K562 (cell line): ENCODE results near the gene NTRK3. TPM values are rescaled to one million over a fixed set of nuclear protein-coding genes. Genes with fewer than 3 reads are reported as not detected.

Experiments used
- CBX5 ChIP-seq: IDR thresholded peaks from 2 replicates; pipeline ENCODE4 v1.6.1; 2014; ENCODE audit warnings: low read depth, borderline replicate concordance
- ETV6 ChIP-seq, 3 experiments: fragments of 150-350 bp in 1 of 3; sonication (generic) in 1 of 3; formaldehyde crosslinking in 1 of 3; IDR thresholded peaks; 2 replicates each; pipeline versions ENCODE4 v1.6.1 to v1.8.0; 2014 to 2022; ENCODE audit warnings: borderline replicate concordance in 2 of 3, low read depth in 2 of 3, antibody characterized with exemption in 1 of 3, low read length in 1 of 3, mild to moderate bottlenecking in 1 of 3, missing genetic modification reagents in 1 of 3
- FIP1L1 ChIP-seq: fragments of 200-400 bp; formaldehyde crosslinking; IDR thresholded peaks from 2 replicates; pipeline ENCODE4 v1.6.1; 2018; ENCODE audit warnings: mild to moderate bottlenecking, low read depth, low read length; ENCODE audit not compliant: poor library complexity, severe bottlenecking
- GATAD2B ChIP-seq: fragments of 450-650 bp; IDR thresholded peaks from 2 replicates; pipeline ENCODE4 v1.6.1; 2017; ENCODE audit warnings: mild to moderate bottlenecking, borderline replicate concordance
- HNRNPH1 ChIP-seq: fragments of 200-400 bp; formaldehyde crosslinking; optimal IDR thresholded peaks from 2 replicates; pipeline ENCODE3; 2017; ENCODE audit warnings: low read depth, mild to moderate bottlenecking, low read length, moderate library complexity
- KLF16 ChIP-seq: IDR thresholded peaks from 2 replicates; pipeline ENCODE4 v1.6.1; 2016; ENCODE audit warnings: antibody characterized with exemption
- KLF6 ChIP-seq: fragments of 250-450 bp; sonication (Bioruptor Pico); IDR thresholded peaks from 2 replicates; pipeline ENCODE4 v1.4.0; 2020; ENCODE audit warnings: mild to moderate bottlenecking, moderate library complexity, borderline replicate concordance
- ZBED1 ChIP-seq: IDR thresholded peaks from 2 replicates; pipeline ENCODE4 v1.6.1; 2014
- ZFP36 ChIP-seq: fragments of 150-350 bp; IDR thresholded peaks from 2 replicates; pipeline ENCODE4 v1.6.1; 2018; ENCODE audit warnings: low read length, low read depth; ENCODE audit not compliant: partially characterized antibody
- ZNF217 ChIP-seq: sonication (generic); formaldehyde crosslinking; IDR thresholded peaks from 2 replicates; pipeline ENCODE4 v1.8.0; 2022; ENCODE audit warnings: mild to moderate bottlenecking, missing genetic modification reagents
- ZNF232 ChIP-seq: sonication (generic); formaldehyde crosslinking; IDR thresholded peaks from 2 replicates; pipeline ENCODE4 v1.8.0; 2022; ENCODE audit warnings: mild to moderate bottlenecking, missing genetic modification reagents
- polyA plus RNA-seq, 8 experiments: library from polyadenylated mRNA; depleted of rRNA in 4 of 8; stranded (reverse) in 5 of 8; unstranded in 3 of 8; fragments of >200 nt; fragmentation: Nextera tagmentation in 2 of 8; fragmentation: Illumina TruSeq in 1 of 8; extraction: Ambion mirVana in 2 of 8; extraction: Trizol in 1 of 8; gene quantifications; 2 replicates each; pipeline versions ENCODE4 v1.2.1 to v1.2.3, GENCODE V29; 2011 to 2014; ENCODE audit warnings: inconsistent platforms in 1 of 8, missing spikeins in 1 of 8
- total RNA-seq, 7 experiments: library from RNA; depleted of rRNA in 6 of 7; stranded (reverse); fragments of >200 nt in 6 of 7; fragmentation: Illumina TruSeq in 2 of 7; extraction: Trizol in 2 of 7; gene quantifications; 2 replicates each; pipeline versions ENCODE4 v1.2.1 to v1.2.3, GENCODE V29; 2011 to 2021; ENCODE audit warnings: low replicate concordance in 1 of 7
- TF ChIP-seq, protein P1 (sequence below), 2 experiments: IDR thresholded peaks in 1 of 2; conservative IDR thresholded peaks in 1 of 2; 2 replicates each; pipeline ENCODE4 v1.6.1; 2016; ENCODE audit warnings: low read depth in 2 of 2, mild to moderate bottlenecking in 1 of 2, missing compliant biosample characterization in 1 of 2, missing genetic modification characterization in 1 of 2, moderate library complexity in 1 of 2
- TF ChIP-seq, protein P2 (sequence below): sonication (generic); formaldehyde crosslinking; IDR thresholded peaks from 2 replicates; pipeline ENCODE4 v1.8.1; 2023; ENCODE audit warnings: missing genetic modification reagents, mild to moderate bottlenecking, borderline replicate concordance
- TF ChIP-seq, protein P3 (sequence below): sonication (generic); formaldehyde crosslinking; IDR thresholded peaks from 2 replicates; pipeline ENCODE4 v1.8.1; 2023; ENCODE audit warnings: mild to moderate bottlenecking, missing genetic modification reagents
- TF ChIP-seq, protein P4 (sequence below): fragments of 250-450 bp; sonication (Bioruptor Pico); IDR thresholded peaks from 2 replicates; pipeline ENCODE4 v1.4.0; 2020; ENCODE audit warnings: mild to moderate bottlenecking

The NTRK3 gene
- total and polyA plus RNA-seq, 9 of the 15 experiments (the other 6 are each of a cell fraction or from before 2014, with no cell fraction given), result 0.11 to 0.13 TPM; not detected in 7

DNA sequence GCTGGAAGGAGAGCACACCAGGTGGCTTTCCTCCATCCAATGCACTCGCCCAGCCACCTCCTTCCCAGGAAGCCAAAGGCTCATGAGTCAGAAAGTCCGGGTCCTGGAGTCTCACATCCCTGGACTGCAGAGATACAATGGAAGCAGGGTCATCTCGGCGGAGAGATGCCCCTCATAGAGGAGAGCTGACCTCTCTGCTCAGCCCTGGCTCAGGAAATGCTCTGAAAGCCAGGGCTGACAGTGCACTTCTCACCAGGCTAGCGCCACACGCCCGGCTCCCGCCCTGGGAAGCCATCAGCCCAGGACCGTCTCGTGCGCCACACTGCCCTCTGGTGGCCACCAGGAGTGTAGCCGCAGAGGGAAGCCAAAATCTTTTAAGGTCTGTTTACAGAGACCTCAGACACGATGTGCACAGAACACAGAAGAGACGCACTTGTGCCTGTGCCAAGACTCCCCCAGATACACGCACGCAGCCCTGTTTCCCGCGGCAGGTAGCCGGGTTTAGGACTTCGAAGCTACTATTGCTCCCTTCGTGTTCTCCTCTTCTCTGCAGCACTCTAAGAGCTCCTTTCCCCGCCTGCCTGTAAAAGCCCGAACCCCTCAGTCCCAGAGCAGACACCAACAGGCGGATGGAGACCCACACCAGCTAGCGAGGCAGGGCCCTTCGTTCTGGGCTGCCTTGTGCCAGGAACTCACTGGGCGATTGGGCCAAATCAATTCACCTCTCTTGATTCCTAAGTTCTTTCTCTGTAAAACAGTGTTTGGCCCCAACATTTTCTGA, 9.7 kb downstream of the NTRK3 start (continued):
- TF ChIP-seq, protein P1, sequence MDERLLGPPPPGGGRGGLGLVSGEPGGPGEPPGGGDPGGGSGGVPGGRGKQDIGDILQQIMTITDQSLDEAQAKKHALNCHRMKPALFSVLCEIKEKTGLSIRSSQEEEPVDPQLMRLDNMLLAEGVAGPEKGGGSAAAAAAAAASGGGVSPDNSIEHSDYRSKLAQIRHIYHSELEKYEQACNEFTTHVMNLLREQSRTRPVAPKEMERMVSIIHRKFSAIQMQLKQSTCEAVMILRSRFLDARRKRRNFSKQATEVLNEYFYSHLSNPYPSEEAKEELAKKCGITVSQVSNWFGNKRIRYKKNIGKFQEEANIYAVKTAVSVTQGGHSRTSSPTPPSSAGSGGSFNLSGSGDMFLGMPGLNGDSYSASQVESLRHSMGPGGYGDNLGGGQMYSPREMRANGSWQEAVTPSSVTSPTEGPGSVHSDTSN (CRISPR knock-in tag; IDR thresholded peaks at IDR 0.05; ENCODE audit: low read depth), result no peak
- TF ChIP-seq, protein P1 (tag; conservative IDR thresholded peaks at IDR 0.05; ENCODE audit: low read depth), result no peak
- no peak for TF ChIP-seq ZNF217 (CRISPR knock-in tag)
- 0 out of 2 replicates have a peak, but pooled peaks have one; percentile 35 for TF ChIP-seq KLF16
- TF ChIP-seq, protein P2, sequence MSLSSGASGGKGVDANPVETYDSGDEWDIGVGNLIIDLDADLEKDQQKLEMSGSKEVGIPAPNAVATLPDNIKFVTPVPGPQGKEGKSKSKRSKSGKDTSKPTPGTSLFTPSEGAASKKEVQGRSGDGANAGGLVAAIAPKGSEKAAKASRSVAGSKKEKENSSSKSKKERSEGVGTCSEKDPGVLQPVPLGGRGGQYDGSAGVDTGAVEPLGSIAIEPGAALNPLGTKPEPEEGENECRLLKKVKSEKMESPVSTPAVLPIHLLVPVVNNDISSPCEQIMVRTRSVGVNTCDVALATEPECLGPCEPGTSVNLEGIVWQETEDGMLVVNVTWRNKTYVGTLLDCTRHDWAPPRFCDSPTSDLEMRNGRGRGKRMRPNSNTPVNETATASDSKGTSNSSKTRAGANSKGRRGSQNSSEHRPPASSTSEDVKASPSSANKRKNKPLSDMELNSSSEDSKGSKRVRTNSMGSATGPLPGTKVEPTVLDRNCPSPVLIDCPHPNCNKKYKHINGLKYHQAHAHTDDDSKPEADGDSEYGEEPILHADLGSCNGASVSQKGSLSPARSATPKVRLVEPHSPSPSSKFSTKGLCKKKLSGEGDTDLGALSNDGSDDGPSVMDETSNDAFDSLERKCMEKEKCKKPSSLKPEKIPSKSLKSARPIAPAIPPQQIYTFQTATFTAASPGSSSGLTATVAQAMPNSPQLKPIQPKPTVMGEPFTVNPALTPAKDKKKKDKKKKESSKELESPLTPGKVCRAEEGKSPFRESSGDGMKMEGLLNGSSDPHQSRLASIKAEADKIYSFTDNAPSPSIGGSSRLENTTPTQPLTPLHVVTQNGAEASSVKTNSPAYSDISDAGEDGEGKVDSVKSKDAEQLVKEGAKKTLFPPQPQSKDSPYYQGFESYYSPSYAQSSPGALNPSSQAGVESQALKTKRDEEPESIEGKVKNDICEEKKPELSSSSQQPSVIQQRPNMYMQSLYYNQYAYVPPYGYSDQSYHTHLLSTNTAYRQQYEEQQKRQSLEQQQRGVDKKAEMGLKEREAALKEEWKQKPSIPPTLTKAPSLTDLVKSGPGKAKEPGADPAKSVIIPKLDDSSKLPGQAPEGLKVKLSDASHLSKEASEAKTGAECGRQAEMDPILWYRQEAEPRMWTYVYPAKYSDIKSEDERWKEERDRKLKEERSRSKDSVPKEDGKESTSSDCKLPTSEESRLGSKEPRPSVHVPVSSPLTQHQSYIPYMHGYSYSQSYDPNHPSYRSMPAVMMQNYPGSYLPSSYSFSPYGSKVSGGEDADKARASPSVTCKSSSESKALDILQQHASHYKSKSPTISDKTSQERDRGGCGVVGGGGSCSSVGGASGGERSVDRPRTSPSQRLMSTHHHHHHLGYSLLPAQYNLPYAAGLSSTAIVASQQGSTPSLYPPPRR (CRISPR knock-in tag), result no peak
- TF ChIP-seq KLF6, result no peak
- no peak for TF ChIP-seq ZFP36
- TF ChIP-seq FIP1L1, result no peak
- no peak for TF ChIP-seq HNRNPH1
- no peak for TF ChIP-seq CBX5
- no peak for TF ChIP-seq ETV6 (IDR thresholded peaks at IDR 0.05; ENCODE audit: borderline replicate concordance in 1 of 2, low read depth in 2 of 2, low read length in 1 of 2)
- TF ChIP-seq ETV6 (CRISPR knock-in tag; IDR thresholded peaks at IDR 0.05; ENCODE audit: borderline replicate concordance), result no peak
- TF ChIP-seq, protein P3, sequence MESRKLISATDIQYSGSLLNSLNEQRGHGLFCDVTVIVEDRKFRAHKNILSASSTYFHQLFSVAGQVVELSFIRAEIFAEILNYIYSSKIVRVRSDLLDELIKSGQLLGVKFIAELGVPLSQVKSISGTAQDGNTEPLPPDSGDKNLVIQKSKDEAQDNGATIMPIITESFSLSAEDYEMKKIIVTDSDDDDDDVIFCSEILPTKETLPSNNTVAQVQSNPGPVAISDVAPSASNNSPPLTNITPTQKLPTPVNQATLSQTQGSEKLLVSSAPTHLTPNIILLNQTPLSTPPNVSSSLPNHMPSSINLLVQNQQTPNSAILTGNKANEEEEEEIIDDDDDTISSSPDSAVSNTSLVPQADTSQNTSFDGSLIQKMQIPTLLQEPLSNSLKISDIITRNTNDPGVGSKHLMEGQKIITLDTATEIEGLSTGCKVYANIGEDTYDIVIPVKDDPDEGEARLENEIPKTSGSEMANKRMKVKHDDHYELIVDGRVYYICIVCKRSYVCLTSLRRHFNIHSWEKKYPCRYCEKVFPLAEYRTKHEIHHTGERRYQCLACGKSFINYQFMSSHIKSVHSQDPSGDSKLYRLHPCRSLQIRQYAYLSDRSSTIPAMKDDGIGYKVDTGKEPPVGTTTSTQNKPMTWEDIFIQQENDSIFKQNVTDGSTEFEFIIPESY, result no peak
- TF ChIP-seq, protein P4, sequence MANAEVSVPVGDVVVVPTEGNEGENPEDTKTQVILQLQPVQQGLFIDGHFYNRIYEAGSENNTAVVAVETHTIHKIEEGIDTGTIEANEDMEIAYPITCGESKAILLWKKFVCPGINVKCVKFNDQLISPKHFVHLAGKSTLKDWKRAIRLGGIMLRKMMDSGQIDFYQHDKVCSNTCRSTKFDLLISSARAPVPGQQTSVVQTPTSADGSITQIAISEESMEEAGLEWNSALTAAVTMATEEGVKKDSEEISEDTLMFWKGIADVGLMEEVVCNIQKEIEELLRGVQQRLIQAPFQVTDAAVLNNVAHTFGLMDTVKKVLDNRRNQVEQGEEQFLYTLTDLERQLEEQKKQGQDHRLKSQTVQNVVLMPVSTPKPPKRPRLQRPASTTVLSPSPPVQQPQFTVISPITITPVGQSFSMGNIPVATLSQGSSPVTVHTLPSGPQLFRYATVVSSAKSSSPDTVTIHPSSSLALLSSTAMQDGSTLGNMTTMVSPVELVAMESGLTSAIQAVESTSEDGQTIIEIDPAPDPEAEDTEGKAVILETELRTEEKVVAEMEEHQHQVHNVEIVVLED, result no peak
- TF ChIP-seq ZBED1, result no peak
- TF ChIP-seq GATAD2B, result no peak
- no peak for TF ChIP-seq ZNF232 (CRISPR knock-in tag)
